H1 (cell line): Measurements from ENCODE around the gene MAGI3.

Experiments
- ATF3 ChIP-seq: IDR thresholded peaks from 2 replicates; pipeline ENCODE4 v1.6.1; 2011; ENCODE audit warnings: low read depth, mild to moderate bottlenecking, low read length; ENCODE audit not compliant: insufficient read depth
- CHD2 ChIP-seq: IDR thresholded peaks from 2 replicates; pipeline ENCODE4 v1.6.1; 2012; ENCODE audit warnings: low read length, improper control_type of control experiment
- EP300 ChIP-seq, 2 experiments: IDR thresholded peaks; 1 replicate in 1 of 2; 2 replicates in 1 of 2; pipeline ENCODE4 v1.6.1; 2011 to 2012; ENCODE audit warnings: low read depth in 2 of 2, low read length in 2 of 2, mild to moderate bottlenecking in 2 of 2, borderline replicate concordance in 1 of 2, inconsistent platforms in 1 of 2, moderate library complexity in 1 of 2
- EZH2 ChIP-seq: fragments of 200-600 bp; sonication (generic); IDR thresholded peaks from 2 replicates; pipeline ENCODE4 v1.7.1; 2012; ENCODE audit warnings: low read depth, mild to moderate bottlenecking, moderate library complexity, low read length, inconsistent platforms; ENCODE audit not compliant: severe bottlenecking
- MAFK ChIP-seq: IDR thresholded peaks from 2 replicates; pipeline ENCODE4 v1.6.1; 2012; ENCODE audit warnings: low read depth, mild to moderate bottlenecking, improper control_type of control experiment, low read length
- PHF8 ChIP-seq: fragments of 200-600 bp; sonication (generic); conservative IDR thresholded peaks from 2 replicates; pipeline ENCODE4 v1.7.1; 2012; ENCODE audit warnings: low read depth, mild to moderate bottlenecking, inconsistent platforms, low read length, moderate library complexity
- POLR2A ChIP-seq, 2 experiments: IDR thresholded peaks; 1 replicate in 1 of 2; 2 replicates in 1 of 2; pipeline ENCODE4 v1.6.1; 2011; ENCODE audit warnings: low read depth in 2 of 2, low read length in 2 of 2, mild to moderate bottlenecking in 2 of 2; ENCODE audit errors: control extremely low read depth in 1 of 2
- TAF1 ChIP-seq: IDR thresholded peaks from 2 replicates; pipeline ENCODE4 v1.6.1; 2011; ENCODE audit warnings: mild to moderate bottlenecking, low read depth, low read length
- TEAD4 ChIP-seq: IDR thresholded peaks from 2 replicates; pipeline ENCODE4 v1.6.1; 2012; ENCODE audit warnings: low read depth, low read length, inconsistent platforms, mixed read lengths
- TF ChIP-seq, protein P1 (sequence below), 3 experiments: IDR thresholded peaks; 1 replicate in 2 of 3; 2 replicates in 1 of 3; pipeline versions ENCODE4 v1.5.1 to v1.6.1; 2011; ENCODE audit warnings: low read length in 3 of 3, mild to moderate bottlenecking in 3 of 3, inconsistent platforms in 2 of 3, low read depth in 1 of 3, moderate library complexity in 1 of 3; ENCODE audit not compliant: insufficient read depth in 1 of 3; ENCODE audit errors: control extremely low read depth in 1 of 3

GRCh38 chr1:113617438-113618141, 227.3 kb downstream of the MAGI3 start:
- TF ChIP-seq EZH2 (no peak), POLR2A (IDR thresholded peaks at IDR 0.05; ENCODE audit: control extremely low read depth in 1 of 2, low read depth in 2 of 2, low read length in 2 of 2) (no peak), MAFK (no peak), TEAD4 (no peak), TAF1 (no peak), EP300 (IDR thresholded peaks at IDR 0.05; ENCODE audit: borderline replicate concordance in 1 of 2, low read depth in 2 of 2, low read length in 2 of 2) (no peak), CHD2 (no peak), ATF3 (no peak), PHF8 (no peak)
- TF ChIP-seq, protein P1, sequence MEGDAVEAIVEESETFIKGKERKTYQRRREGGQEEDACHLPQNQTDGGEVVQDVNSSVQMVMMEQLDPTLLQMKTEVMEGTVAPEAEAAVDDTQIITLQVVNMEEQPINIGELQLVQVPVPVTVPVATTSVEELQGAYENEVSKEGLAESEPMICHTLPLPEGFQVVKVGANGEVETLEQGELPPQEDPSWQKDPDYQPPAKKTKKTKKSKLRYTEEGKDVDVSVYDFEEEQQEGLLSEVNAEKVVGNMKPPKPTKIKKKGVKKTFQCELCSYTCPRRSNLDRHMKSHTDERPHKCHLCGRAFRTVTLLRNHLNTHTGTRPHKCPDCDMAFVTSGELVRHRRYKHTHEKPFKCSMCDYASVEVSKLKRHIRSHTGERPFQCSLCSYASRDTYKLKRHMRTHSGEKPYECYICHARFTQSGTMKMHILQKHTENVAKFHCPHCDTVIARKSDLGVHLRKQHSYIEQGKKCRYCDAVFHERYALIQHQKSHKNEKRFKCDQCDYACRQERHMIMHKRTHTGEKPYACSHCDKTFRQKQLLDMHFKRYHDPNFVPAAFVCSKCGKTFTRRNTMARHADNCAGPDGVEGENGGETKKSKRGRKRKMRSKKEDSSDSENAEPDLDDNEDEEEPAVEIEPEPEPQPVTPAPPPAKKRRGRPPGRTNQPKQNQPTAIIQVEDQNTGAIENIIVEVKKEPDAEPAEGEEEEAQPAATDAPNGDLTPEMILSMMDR (IDR thresholded peaks at IDR 0.05; ENCODE audit: control extremely low read depth in 1 of 3, insufficient read depth in 1 of 3, low read depth in 1 of 3, low read length in 3 of 3): no peak
